Stimulated activated effector memory CD8-positive, alpha-beta T cell treated with anti-CD3 and anti-CD28 coated beads, Interleukin-12 subunit alpha, Interleukin-12 subunit beta, amount 100 ng/mL, for 72 hours (primary cell): ENCODE data around the gene CCDC89.

ENCODE experiments used
- ATAC-seq: fragments of 150-1000 bp; cut with Tn5 transposase; 2 replicates; pipeline ENCODE4 v1.10.0; 2021
- DNase-seq, 2 donors: peaks; one replicate each; pipeline ENCODE4 v3.0.0; 2021 to 2022; ENCODE audit warnings: low spot score in 2 of 2
- H3K27ac Mint-ChIP-seq: one replicate; pipeline ENCODE4 v1.8.0; 2022; ENCODE audit warnings: mild to moderate bottlenecking, mixed read lengths
- H3K36me3 Mint-ChIP-seq: one replicate; pipeline ENCODE4 v1.8.0; 2022; ENCODE audit warnings: mild to moderate bottlenecking, mixed read lengths
- H3K4me1 Mint-ChIP-seq: one replicate; pipeline ENCODE4 v1.8.0; 2022; ENCODE audit warnings: mixed read lengths
- H3K4me3 Mint-ChIP-seq: one replicate; pipeline ENCODE4 v1.8.0; 2022; ENCODE audit warnings: mild to moderate bottlenecking, mixed read lengths
- H3K9me3 Mint-ChIP-seq: one replicate; pipeline ENCODE4 v1.8.0; 2022; ENCODE audit warnings: mixed read lengths

The CCDC89 gene

GRCh38 chr11:85643191-85643614, 42.8 kb downstream of the CCDC89 start:
- Mint-ChIP-seq H3K9me3 (no peaks in the 10 kb centered on the region), H3K27ac (no peak overlapping the region)

GRCh38 chr11:85634747-85635146, 51.2 kb downstream of the CCDC89 start:
- peaks cover 54% of the 10 kb centered on the region for H3K36me3 Mint-ChIP-seq
- no peak overlapping the region for H3K4me3 Mint-ChIP-seq
- DNase-seq (no peak), ATAC-seq (no peak)
- peaks cover 4% of the 10 kb centered on the region for H3K4me1 Mint-ChIP-seq
- H3K27ac Mint-ChIP-seq: no peak overlapping the region
- no peaks in the 10 kb centered on the region for H3K9me3 Mint-ChIP-seq

More at GRCh38 chr11:85643191-85643614, 42.8 kb downstream of the CCDC89 start:
- Mint-ChIP-seq H3K4me3 (no peak overlapping the region), H3K36me3 (peaks cover 7% of the 10 kb centered on the region), H3K4me1 (peaks cover 7% of the 10 kb centered on the region)
- DNase-seq (no peak), ATAC-seq (no peak)
